ENCODE data around the gene WNT11.

- no peak for TF ChIP-seq CTCF (IDR thresholded peaks at IDR 0.05)
- TF ChIP-seq POLR2AphosphoS5 (IDR thresholded peaks at IDR 0.05; ENCODE audit: insufficient read depth in 1 of 2, low read depth in 1 of 2) = no peak
Measured at GRCh38 chr11:76247091-76247490, 40.8 kb upstream of the WNT11 start.
